ENCODE results near the gene SLITRK3. TPM values are rescaled to one million over a fixed set of nuclear protein-coding genes. Genes with fewer than 3 reads are reported as not detected.

SLITRK3 gene
- total and polyA plus RNA-seq, 2 of the 13 experiments (the other 11 are each of a cell fraction or from before 2014, with no cell fraction given), result not detected

DNA sequence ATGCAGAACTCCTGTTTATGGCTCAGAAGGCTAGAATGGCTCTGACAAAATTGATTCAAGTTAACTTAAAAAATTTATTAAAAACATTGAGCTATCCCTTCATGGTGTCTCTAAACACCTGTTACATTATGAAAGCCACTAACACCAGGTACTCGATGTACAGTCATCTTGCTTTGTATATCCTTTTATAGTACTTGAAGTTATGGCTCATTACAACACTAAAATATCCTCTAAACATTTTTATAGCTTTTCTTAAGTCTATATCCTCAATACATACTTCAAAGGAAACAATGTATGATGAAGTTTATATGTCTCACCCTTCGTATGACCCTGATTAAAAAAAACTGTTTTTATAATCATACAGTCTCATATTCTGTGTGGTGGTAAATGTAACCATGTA, 38.2 kb downstream of the SLITRK3 start:
- Histone ChIP-seq H3K27ac (ENCODE audit: extremely low read length, insufficient read depth, low read length) (no peak overlapping the region), H3K9ac (ENCODE audit: insufficient read depth, low read depth, low read length) (no peak overlapping the region), H3K4me1 (ENCODE audit: insufficient read depth, low read length) (no peaks in the 10 kb centered on the region), H3K4me2 (ENCODE audit: low read depth, low read length) (no peak overlapping the region), H3K36me3 (replicated peaks in 1 of 2; ENCODE audit: control insufficient read depth in 1 of 2, insufficient read depth in 2 of 2, low read length in 2 of 2) (no peaks in the 10 kb centered on the region), H3K9me3 (ENCODE audit: low read length) (no peaks in the 10 kb centered on the region), H3K4me3 (replicated peaks in 1 of 3; ENCODE audit: insufficient read depth in 1 of 3, low read depth in 2 of 3, low read length in 3 of 3) (no peak overlapping the region), H2AFZ (ENCODE audit: low read length) (no peak overlapping the region), H4K20me1 (ENCODE audit: insufficient read depth, low read length) (no peaks in the 10 kb centered on the region), H3K79me2 (ENCODE audit: insufficient read depth, low read length) (no peaks in the 10 kb centered on the region), H3K27me3 (ENCODE audit: control insufficient read depth in 1 of 2, insufficient read depth in 2 of 2, low read length in 2 of 2) (no peaks in the 10 kb centered on the region; a peak in 1 of 5 replicates)
- ATAC-seq (no peak), DNase-seq (ENCODE audit: low spot score) (no peak), FAIRE-seq (no peak)
- POLR2A ChIA-PET, result no interaction called here
- 2% methylated on average over 2 of the region's 2 CpGs for WGBS (ENCODE audit: low lambda C conversion rate)
- CTCF ChIA-PET (ENCODE audit: low intra/inter-chr PET ratio, low total read pairs), result no interaction called here
- in situ Hi-C loops (cut with HindIII; ENCODE audit: extremely low pct_ligation_motif_present, low pct_unique_long_range_greater_than_20kb), result no loop called here
- TF ChIP-seq ZNF615 (CRISPR knock-in tag; IDR thresholded peaks at IDR 0.05; ENCODE audit: borderline replicate concordance) (no peak), ZNF496 (CRISPR knock-in tag; IDR thresholded peaks at IDR 0.05; ENCODE audit: insufficient replicate concordance) (no peak), NFE2L2 (IDR thresholded peaks at IDR 0.05; ENCODE audit: low read length) (no peak), SIX4 (CRISPR knock-in tag; IDR thresholded peaks at IDR 0.05) (no peak), RFXAP (CRISPR knock-in tag; IDR thresholded peaks at IDR 0.05; ENCODE audit: borderline replicate concordance) (no peak), ZNF572 (CRISPR knock-in tag; IDR thresholded peaks at IDR 0.05) (no peak), ZNF326 (CRISPR knock-in tag; IDR thresholded peaks at IDR 0.05; ENCODE audit: borderline replicate concordance) (no peak), ZBTB38 (CRISPR knock-in tag; IDR thresholded peaks at IDR 0.05) (no peak), RBFOX2 (IDR thresholded peaks at IDR 0.05; ENCODE audit: low read depth, low read length) (no peak), ZMAT3 (CRISPR knock-in tag; conservative IDR thresholded peaks at IDR 0.05) (no peak), SOX6 (IDR thresholded peaks at IDR 0.05) (no peak), SOX6 (CRISPR knock-in tag; IDR thresholded peaks at IDR 0.05) (no peak), ZNF687 (CRISPR knock-in tag; IDR thresholded peaks at IDR 0.05) (no peak), SMAD1 (CRISPR knock-in tag; IDR thresholded peaks at IDR 0.05; ENCODE audit: borderline replicate concordance, low read depth) (no peak), KDM5B (CRISPR knock-in tag; IDR thresholded peaks at IDR 0.05; ENCODE audit: borderline replicate concordance) (no peak)
- TF ChIP-seq, protein P1, sequence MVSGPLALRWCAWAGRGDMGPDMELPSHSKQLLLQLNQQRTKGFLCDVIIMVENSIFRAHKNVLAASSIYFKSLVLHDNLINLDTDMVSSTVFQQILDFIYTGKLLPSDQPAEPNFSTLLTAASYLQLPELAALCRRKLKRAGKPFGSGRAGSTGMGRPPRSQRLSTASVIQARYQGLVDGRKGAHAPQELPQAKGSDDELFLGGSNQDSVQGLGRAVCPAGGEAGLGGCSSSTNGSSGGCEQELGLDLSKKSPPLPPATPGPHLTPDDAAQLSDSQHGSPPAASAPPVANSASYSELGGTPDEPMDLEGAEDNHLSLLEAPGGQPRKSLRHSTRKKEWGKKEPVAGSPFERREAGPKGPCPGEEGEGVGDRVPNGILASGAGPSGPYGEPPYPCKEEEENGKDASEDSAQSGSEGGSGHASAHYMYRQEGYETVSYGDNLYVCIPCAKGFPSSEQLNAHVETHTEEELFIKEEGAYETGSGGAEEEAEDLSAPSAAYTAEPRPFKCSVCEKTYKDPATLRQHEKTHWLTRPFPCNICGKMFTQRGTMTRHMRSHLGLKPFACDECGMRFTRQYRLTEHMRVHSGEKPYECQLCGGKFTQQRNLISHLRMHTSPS (CRISPR knock-in tag; IDR thresholded peaks at IDR 0.05; ENCODE audit: low read depth), result no peak
- TF ChIP-seq, protein P2, sequence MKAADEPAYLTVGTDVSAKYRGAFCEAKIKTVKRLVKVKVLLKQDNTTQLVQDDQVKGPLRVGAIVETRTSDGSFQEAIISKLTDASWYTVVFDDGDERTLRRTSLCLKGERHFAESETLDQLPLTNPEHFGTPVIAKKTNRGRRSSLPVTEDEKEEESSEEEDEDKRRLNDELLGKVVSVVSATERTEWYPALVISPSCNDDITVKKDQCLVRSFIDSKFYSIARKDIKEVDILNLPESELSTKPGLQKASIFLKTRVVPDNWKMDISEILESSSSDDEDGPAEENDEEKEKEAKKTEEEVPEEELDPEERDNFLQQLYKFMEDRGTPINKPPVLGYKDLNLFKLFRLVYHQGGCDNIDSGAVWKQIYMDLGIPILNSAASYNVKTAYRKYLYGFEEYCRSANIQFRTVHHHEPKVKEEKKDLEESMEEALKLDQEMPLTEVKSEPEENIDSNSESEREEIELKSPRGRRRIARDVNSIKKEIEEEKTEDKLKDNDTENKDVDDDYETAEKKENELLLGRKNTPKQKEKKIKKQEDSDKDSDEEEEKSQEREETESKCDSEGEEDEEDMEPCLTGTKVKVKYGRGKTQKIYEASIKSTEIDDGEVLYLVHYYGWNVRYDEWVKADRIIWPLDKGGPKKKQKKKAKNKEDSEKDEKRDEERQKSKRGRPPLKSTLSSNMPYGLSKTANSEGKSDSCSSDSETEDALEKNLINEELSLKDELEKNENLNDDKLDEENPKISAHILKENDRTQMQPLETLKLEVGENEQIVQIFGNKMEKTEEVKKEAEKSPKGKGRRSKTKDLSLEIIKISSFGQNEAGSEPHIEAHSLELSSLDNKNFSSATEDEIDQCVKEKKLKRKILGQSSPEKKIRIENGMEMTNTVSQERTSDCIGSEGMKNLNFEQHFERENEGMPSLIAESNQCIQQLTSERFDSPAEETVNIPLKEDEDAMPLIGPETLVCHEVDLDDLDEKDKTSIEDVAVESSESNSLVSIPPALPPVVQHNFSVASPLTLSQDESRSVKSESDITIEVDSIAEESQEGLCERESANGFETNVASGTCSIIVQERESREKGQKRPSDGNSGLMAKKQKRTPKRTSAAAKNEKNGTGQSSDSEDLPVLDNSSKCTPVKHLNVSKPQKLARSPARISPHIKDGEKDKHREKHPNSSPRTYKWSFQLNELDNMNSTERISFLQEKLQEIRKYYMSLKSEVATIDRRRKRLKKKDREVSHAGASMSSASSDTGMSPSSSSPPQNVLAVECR (CRISPR knock-in tag; IDR thresholded peaks at IDR 0.05; ENCODE audit: borderline replicate concordance), result no peak
- intact Hi-C loops (cut with micrococcal nuclease; ENCODE audit: unreplicated experiment), result no loop called here
- no TSS peak for BruUV-seq (replicated peaks)

All from HepG2 (cell line).